NCI-H1092 treated with DMSO at 0.1 percent for 48 hours (cell line): ENCODE results near the gene RRM2.

Experiments used
- DNase-seq: peaks from one replicate; lab custom pipeline; 2025; lab: John Stamatoyannopoulos, UW

RRM2 gene

GRCh38 chr2:10122500-10123280, at the start of gene RRM2:
TSS of gene RRM2 (plus strand) at chr2:10122739. CDS start at chr2:10122799, 60 bp downstream.
- peak; percentile 92 for DNase-seq

- no peak for DNase-seq
Observed at GRCh38 chr2:10073706-10074105, 48.8 kb upstream of the RRM2 start.

GRCh38 chr2:10075101-10075500, 47.4 kb upstream of the RRM2 start:
- DNase-seq: no peak

DNA sequence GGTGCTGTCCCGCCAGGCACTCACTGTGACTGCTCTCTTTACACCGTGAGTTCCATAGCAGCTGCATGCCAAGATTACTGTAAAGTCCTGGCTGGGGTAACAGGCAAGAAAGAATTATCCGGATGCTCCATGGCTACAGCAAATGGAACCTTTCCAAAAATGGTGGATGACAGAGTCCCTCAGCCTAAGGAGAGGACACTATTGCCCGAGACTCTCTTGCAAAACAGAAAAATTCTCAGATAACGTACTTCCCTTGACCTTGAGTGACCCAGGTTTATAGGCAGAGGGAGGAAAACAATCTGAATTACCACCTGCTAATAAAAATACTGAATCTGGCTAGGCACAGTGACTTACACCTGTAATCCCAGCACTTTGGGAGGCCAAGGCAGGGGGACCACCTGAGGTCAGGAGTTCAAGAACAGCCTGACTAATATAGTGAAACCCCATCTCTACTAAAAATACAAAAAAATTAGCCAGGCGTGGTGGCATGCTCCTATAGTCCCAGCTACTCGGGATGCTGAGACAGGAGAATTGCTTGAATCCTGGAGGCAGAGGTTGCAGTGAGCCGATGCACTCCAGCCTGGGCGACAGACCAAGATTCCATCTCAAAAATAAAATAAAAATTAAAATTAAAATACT, 46.8 kb upstream of the RRM2 start:
- DNase-seq: no peak

DNA sequence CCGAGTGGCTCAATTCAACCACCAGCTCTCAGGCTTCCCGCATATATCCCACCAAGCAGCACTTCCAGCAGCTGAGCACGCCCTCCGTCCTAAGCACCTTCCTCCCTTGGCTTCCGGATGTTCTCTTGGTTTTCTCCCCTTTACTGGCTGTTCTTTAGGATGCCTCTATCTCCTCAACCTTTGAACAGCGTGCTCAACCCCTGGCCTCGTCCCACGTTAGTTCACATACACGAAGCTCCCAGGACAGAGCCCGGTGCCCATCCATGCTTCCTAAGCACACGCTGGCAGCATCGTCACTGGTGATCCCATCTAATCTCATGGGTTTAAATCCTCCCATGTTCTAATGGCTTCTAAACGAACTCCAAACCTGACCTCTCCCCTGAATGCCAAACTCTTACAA, 46.0 kb upstream of the RRM2 start:
- DNase-seq: no peak

GRCh38 chr2:10076988-10077527, 45.5 kb upstream of the RRM2 start:
- DNase-seq: no peak

GRCh38 chr2:10078001-10078400, 44.5 kb upstream of the RRM2 start:
- DNase-seq: no peak

DNA sequence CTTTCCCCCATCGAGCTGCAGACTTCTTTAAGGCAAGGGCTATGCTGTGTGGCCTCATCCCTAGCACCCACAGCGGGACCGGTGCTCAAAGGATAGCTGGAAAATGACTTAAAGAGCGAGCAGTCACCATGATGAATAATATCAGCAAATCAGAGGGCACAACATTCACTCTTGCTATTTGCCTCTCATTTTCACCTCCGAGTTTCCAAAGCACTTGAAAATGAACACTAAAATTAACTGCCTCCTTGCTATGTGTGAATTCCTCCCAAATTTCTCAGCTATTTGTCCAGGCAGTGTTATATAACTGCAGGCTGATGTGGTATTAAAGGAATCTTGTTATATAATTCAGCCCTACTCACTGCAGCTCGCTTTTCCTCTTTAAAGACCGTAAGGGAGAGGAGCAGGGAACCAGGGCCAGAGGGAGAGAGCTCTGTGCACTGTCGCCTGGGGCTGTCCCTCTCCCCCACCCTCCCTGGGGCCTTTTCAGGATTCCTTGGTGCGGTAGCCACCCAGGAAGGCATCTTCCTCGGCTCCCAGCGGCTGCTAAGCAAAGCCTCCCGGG, 43.8 kb upstream of the RRM2 start:
- no peak for DNase-seq

DNA sequence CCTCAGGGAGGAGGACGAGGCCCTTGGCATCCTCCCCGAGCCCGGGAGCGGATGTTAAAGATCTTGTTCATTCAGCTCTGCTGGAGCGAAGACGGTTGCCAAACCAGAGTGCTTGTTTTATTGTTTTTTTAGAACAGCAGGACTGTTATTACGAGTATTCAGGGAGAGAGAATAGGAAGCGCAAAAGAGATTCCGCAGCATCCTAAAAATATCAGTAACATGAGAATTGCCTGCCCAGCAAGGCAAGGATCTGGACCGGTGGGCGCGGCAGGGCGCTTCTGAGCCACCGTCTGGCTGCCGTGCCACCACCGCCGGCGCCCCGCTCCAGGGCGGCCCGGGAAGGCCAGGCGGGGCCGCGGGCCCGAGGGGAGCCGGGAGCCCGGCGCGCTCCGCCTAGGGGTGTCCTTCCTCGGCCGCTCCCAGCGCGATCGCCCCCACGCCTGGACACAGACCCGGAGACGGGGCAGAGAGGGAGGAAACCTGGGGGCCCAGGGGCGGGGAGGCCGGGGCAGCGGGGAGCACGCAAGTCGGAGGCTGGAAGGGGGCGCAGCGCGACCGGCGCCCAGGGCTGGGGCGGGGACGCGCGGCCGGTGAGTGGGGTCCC, 43.2 kb upstream of the RRM2 start:
- DNase-seq: no peak

- no peak for DNase-seq
Observed at GRCh38 chr2:10079870-10080535, 42.5 kb upstream of the RRM2 start, which contains the start of gene CYS1. TSS of gene CYS1 (minus strand) at chr2:10080411. CDS start at chr2:10080223, 188 bp downstream.

GRCh38 chr2:10080536-10081304, 41.8 kb upstream of the RRM2 start:
- no peak for DNase-seq

DNA sequence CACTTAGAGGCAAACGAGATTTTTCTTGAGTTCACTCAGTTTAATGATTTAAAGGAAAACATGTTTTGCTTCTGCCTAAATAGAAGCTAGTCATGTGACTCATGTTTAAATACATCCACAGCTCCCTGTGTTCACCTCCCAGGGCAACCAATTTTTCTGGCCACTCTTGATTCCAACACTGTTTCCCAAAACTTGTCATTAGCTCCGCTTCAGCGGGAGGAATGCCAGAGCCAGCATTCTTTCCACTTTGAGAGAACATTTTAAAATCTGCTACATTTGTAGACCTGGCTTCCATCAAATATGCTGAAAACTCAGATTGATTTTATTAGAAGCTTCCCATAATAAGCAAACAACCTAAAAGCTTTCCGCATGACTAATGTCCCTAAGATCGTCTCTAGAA, 39.5 kb upstream of the RRM2 start:
- DNase-seq: no peak

- no peak for DNase-seq
Observed at GRCh38 chr2:10083692-10084211, 38.8 kb upstream of the RRM2 start.

DNA sequence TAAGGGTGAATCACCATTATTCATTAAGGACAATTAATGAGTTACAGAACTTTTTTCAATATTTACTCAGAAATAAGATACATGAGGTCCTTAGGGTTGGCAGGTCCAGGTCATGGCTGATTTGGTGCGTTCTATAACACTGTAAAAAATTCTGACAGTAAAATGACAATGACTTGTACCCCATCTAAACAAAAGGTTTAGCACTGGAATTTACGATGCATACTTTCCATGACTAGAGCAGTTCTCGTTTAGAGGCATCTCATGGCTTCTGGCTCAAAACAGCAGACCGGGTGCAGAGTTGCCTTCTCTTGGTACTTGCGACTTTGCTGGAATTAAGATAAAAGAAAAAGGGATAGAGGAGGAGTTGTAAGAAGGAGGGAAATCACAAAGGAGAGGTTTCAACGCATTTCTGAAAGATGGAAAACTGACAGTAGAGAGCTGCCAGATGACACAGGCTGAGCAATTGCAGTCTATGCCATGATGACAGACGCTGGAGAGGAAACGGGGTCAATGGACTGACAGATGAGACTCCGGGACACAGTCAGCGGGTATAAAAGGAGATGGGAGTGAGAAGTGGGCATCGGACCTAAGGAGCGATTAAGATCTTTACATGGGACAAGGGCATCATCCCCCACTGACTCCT, 38.2 kb upstream of the RRM2 start:
- DNase-seq: no peak

DNA sequence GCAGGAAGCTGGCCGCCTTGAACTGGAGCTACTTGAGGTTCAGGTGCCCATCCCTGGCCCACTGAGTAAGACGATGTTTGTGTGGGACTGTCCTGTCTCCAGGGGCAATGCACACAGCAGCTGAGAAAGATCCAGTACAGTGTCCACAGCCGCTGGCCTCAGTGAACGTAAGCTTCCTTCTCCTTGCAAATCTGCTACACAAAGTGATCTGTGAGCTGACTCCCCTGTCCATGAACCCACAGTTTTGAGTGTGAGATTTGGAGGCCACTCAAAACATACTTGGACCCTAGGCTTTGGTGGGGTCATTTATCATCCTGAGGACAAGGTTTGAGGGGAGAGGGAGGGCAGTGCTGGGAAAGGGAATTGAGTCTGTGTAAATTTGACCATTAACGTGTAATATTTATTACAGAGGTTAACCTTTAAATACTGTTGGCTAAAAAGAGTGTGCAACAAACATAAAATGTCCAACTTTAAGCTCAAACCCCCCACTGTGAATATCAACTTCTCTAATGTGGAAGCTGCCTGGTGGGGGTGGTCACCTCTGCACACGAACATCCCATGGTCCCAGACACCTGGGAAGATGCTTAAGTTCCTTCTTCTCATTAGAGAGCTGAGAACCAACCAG, 37.4 kb upstream of the RRM2 start:
- no peak for DNase-seq

- no peak for DNase-seq
Observed at GRCh38 chr2:10085668-10086059, 36.9 kb upstream of the RRM2 start.

DNA sequence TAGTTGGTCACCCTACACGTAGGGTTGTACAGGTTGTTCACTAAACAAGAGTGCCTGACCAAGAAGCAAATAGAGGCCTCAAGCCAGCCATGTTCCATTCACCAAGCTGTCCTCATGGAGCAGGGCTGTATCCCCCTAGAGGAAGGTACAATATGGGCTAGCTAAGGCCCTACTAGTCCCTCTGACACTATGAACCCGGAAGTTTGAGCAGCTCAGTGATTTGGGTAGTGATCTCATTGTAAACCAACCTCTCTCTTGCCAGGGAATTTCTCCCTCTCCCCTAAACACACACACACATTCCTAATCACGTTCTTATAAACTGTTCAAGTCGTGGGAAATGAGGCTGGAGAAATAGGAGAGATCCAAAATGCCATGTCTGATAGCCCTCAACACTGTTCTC, 35.6 kb upstream of the RRM2 start:
- no peak for DNase-seq

GRCh38 chr2:10087360-10087759, 35.2 kb upstream of the RRM2 start:
- DNase-seq: no peak

GRCh38 chr2:10089565-10090190, 32.9 kb upstream of the RRM2 start:
- no peak for DNase-seq
